A673 (cell line): Measurements from ENCODE around the gene CACNA2D1. TPM values are rescaled to one million over a fixed set of nuclear protein-coding genes. Genes with fewer than 3 reads are reported as not detected.

ENCODE experiments used
- BruUV-seq: library from RNA; stranded (reverse); fragments of 400-500 nt; replicated peaks from 2 replicates; lab custom pipeline; 2021; lab: Mats Ljungman, UMichigan
- CTCF ChIA-PET: fragments of 300-600 bp; sonication (Branson Sonifier 250); formaldehyde crosslinking; loops from one replicate; lab custom pipeline; 2022; ENCODE audit warnings: antibody characterized with exemption; lab: Charles Lee
- POLR2A ChIA-PET: fragments of 300-600 bp; sonication (Branson Sonifier 250); formaldehyde crosslinking; loops from one replicate; lab custom pipeline; 2022; ENCODE audit warnings: antibody characterized with exemption; ENCODE audit not compliant: low non-redundant PET; lab: Charles Lee
- DNase-seq: peaks from one replicate; pipeline ENCODE4 v3.0.0-alpha.2; 2015; ENCODE audit warnings: low spot score
- H3K27ac ChIP-seq: fragments of 200-600 bp; sonication (generic); 2 replicates; pipeline ENCODE4 v1.5.1; 2016; ENCODE audit warnings: mixed run types, low read depth, mild to moderate bottlenecking, mixed read lengths, antibody characterized with exemption, low read length; ENCODE audit not compliant: poor library complexity, severe bottlenecking
- H3K27me3 ChIP-seq: fragments of 200-600 bp; sonication (generic); replicated peaks from 2 replicates; pipeline ENCODE4 v1.6.1; 2017; ENCODE audit warnings: mixed run types, low read depth, mild to moderate bottlenecking, mixed read lengths, antibody characterized with exemption, low read length; ENCODE audit not compliant: insufficient read depth, poor library complexity
- H3K36me3 ChIP-seq: fragments of 200-600 bp; sonication (generic); 2 replicates; pipeline ENCODE4 v1.6.1; 2016; ENCODE audit warnings: mixed run types, mild to moderate bottlenecking, mixed read lengths, antibody characterized with exemption, low read length; ENCODE audit not compliant: insufficient read depth, poor library complexity, severe bottlenecking
- H3K4me1 ChIP-seq: fragments of 200-600 bp; sonication (generic); 2 replicates; pipeline ENCODE4 v1.6.1; 2017; ENCODE audit warnings: mixed run types, mild to moderate bottlenecking, mixed read lengths, antibody characterized with exemption, low read length; ENCODE audit not compliant: insufficient read depth, poor library complexity, severe bottlenecking
- H3K4me3 ChIP-seq: fragments of 200-600 bp; sonication (generic); 2 replicates; pipeline ENCODE4 v1.5.1; 2016; ENCODE audit warnings: low read depth, mixed run types, mild to moderate bottlenecking, mixed read lengths, low read length; ENCODE audit not compliant: poor library complexity, severe bottlenecking
- H3K9me3 ChIP-seq: fragments of 200-600 bp; sonication (generic); 2 replicates; pipeline ENCODE4 v1.6.1; 2016; ENCODE audit warnings: mixed run types, low read depth, mild to moderate bottlenecking, mixed read lengths, antibody characterized with exemption, low read length; ENCODE audit not compliant: poor library complexity, severe bottlenecking
- CTCF ChIP-seq: fragments of 300-800, 200-600 bp; sonication (generic); conservative IDR thresholded peaks from 2 replicates; pipeline ENCODE4 v1.5.1; 2017; ENCODE audit warnings: low read depth, mild to moderate bottlenecking, antibody characterized with exemption, low read length, moderate library complexity, mixed read lengths
- EZH2 ChIP-seq: fragments of 200-600 bp; sonication (generic); IDR thresholded peaks from 2 replicates; pipeline ENCODE4 v1.6.1; 2017; ENCODE audit warnings: borderline replicate concordance, low read depth, mild to moderate bottlenecking, mixed read lengths, antibody characterized with exemption, low read length; ENCODE audit not compliant: poor library complexity, severe bottlenecking
- intact Hi-C: fragments of 100-400 bp; cut with micrococcal nuclease; formaldehyde crosslinking; loops from one replicate; pipeline ENCODE4 v1.10.0; 2022; ENCODE audit not compliant: unreplicated experiment
- total RNA-seq: library from RNA; stranded (reverse); gene quantifications from 2 replicates; pipeline ENCODE4 v1.2.3, GENCODE V29; 2021

CACNA2D1 gene
- total RNA-seq, 1 experiment from 2014 or later, result 49.1 TPM

- intact Hi-C loops, result no loop called here
- TF ChIP-seq CTCF (no peak), EZH2 (no peak)
- no TSS peak for BruUV-seq
- no peak for DNase-seq
- no peaks in the 10 kb centered on the region for H3K36me3 ChIP-seq
- POLR2A ChIA-PET, result no interaction called here
- no peaks in the 10 kb centered on the region for H3K9me3 ChIP-seq
- CTCF ChIA-PET, result no interaction called here
- H3K27ac ChIP-seq, result no peak overlapping the region
- H3K4me1 ChIP-seq, result no peaks in the 10 kb centered on the region
- H3K27me3 ChIP-seq, result no peaks in the 10 kb centered on the region
- H3K4me3 ChIP-seq, result no peak overlapping the region
These were observed 363.2 kb downstream of the CACNA2D1 start for GRCh38 chr7:82080254-82080927.

- no peak overlapping the region for H3K4me3 ChIP-seq
- no peaks in the 10 kb centered on the region for H3K36me3 ChIP-seq
- no peaks in the 10 kb centered on the region for H3K4me1 ChIP-seq
- intact Hi-C loops, result no loop called here
- H3K9me3 ChIP-seq, result no peaks in the 10 kb centered on the region
- ChIA-PET CTCF (no interaction called here), POLR2A (no interaction called here)
- TF ChIP-seq CTCF, result no peak
- TF ChIP-seq EZH2, result no peak
- no peaks in the 10 kb centered on the region for H3K27me3 ChIP-seq
- H3K27ac ChIP-seq, result no peak overlapping the region
- no peak for DNase-seq
- BruUV-seq, result no TSS peak
These were observed 364.1 kb downstream of the CACNA2D1 start for GRCh38 chr7:82079527-82079926.

GRCh38 chr7:82078807-82079206 lies 364.8 kb downstream of the CACNA2D1 start:
- no peaks in the 10 kb centered on the region for H3K27me3 ChIP-seq
- intact Hi-C loops, result no loop called here
- ChIA-PET CTCF (no interaction called here), POLR2A (no interaction called here)
- no peak overlapping the region for H3K27ac ChIP-seq
- BruUV-seq, result no TSS peak
- H3K9me3 ChIP-seq, result no peaks in the 10 kb centered on the region
- TF ChIP-seq EZH2 (no peak), CTCF (no peak)
- no peak overlapping the region for H3K4me3 ChIP-seq
- H3K36me3 ChIP-seq, result no peaks in the 10 kb centered on the region
- DNase-seq, result no peak
- no peaks in the 10 kb centered on the region for H3K4me1 ChIP-seq
